ENCODE results near the gene UTS2. TPM values are rescaled to one million over a fixed set of nuclear protein-coding genes. Genes with fewer than 3 reads are reported as not detected.

The UTS2 gene
- total and polyA plus RNA-seq, 9 of the 15 experiments (the other 6 are each of a cell fraction or from before 2014, with no cell fraction given) = 0.22 to 0.29 TPM; not detected in 7

DNA sequence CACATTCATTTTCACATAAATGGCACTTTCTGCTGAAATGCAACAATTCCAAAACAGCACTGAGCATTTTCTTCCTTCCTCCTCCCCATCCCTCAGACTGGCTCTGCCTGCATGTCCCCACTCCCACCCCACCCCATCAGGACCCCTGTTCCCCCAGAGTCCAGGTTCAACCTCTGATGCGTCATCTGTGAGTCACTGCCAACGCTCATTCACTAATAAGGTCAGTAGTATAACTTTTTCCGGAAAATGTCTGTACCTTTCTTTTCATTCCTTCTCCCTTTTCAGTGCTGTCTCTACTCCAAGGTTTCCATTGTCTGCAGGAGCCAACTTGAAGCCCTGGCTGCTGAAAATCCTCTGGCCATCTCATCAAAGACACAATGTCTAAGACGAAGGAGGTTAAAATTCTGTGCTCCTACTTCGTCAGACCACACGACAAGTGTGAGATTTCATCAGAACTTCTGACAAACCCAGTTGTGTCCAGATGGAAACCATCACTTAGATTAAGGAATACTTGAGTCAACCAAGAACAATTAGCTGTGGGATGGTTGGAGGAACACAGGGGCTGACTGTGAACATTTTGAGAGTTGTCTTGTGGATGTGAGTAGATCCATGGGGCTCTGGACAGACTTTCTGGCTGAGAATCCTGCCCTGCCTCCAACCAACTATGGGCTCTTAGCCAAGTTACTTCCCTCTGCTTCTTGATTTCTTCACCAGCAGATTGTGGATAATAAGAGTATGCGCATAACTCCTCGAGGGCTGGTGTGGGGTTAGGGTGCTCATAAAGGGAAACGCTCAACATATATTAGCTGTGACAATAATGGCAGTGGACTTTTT lies 35.6 kb upstream of the UTS2 start:
- Histone ChIP-seq H3K9ac (ENCODE audit: insufficient read depth in 1 of 2, low read depth in 2 of 2, low read length in 2 of 2) (no peak overlapping the region), H3K79me2 (ENCODE audit: control insufficient read depth, insufficient read depth, low read length) (no peaks in the 10 kb centered on the region), H3K4me2 (ENCODE audit: insufficient read depth, low read length) (no peak overlapping the region), H3K27ac (ENCODE audit: extremely low read depth, low read depth, low read length) (no peak overlapping the region), H3K4me3 (no peak overlapping the region), H3K36me3 (ENCODE audit: control insufficient read depth, insufficient read depth, low read length) (no peaks in the 10 kb centered on the region), H3K4me1 (replicated peaks in 1 of 2; ENCODE audit: control insufficient read depth in 2 of 2, insufficient read depth in 2 of 2, low read length in 2 of 2) (peaks cover 0 to 8% of the 10 kb centered on the region in 2 experiments; a peak in 3 of 5 replicates), H3K9me1 (ENCODE audit: control insufficient read depth, insufficient read depth, low read length) (no peaks in the 10 kb centered on the region), H2AFZ (ENCODE audit: low read depth, low read length) (no peak overlapping the region), H3K27me3 (ENCODE audit: control insufficient read depth in 2 of 2, insufficient read depth in 2 of 2, low read length in 2 of 2) (peaks cover 18 to 32% of the 10 kb centered on the region in 2 experiments), H3K9me3 (replicated peaks; ENCODE audit: control insufficient read depth, insufficient read depth, low read depth, low read length) (no peaks in the 10 kb centered on the region), H4K20me1 (replicated peaks; ENCODE audit: control insufficient read depth, insufficient read depth, low read length) (no peaks in the 10 kb centered on the region)
- no peak for TF ChIP-seq TBP (optimal IDR thresholded peaks at IDR 0.05; ENCODE audit: low read depth, low read length)
- TF ChIP-seq ZNF76 (CRISPR knock-in tag; IDR thresholded peaks at IDR 0.05; ENCODE audit: borderline replicate concordance) = no peak
- peak in 1 of 2 experiments; percentile 64; a peak in 1 of 4 replicates for TF ChIP-seq SRF (CRISPR knock-in tag; IDR thresholded peaks at IDR 0.05)
- TF ChIP-seq SMAD4 (CRISPR knock-in tag; conservative IDR thresholded peaks at IDR 0.05) = no peak
- TF ChIP-seq JUND (IDR thresholded peaks at IDR 0.05; ENCODE audit: borderline replicate concordance, low read depth, low read length) = peak; percentile 36; the same call in 1 of the 2 replicates
- no peak for TF ChIP-seq JUND (tag; IDR thresholded peaks at IDR 0.05; ENCODE audit: borderline replicate concordance, low read depth, low read length)
- TF ChIP-seq SMAD1 (IDR thresholded peaks at IDR 0.05; ENCODE audit: low read depth, low read length, partially characterized antibody) = no peak
- TF ChIP-seq ZNF282 (CRISPR knock-in tag; IDR thresholded peaks at IDR 0.05) = no peak
- TF ChIP-seq NFIC (IDR thresholded peaks at IDR 0.05) = peak; percentile 35
- TF ChIP-seq, protein P1, sequence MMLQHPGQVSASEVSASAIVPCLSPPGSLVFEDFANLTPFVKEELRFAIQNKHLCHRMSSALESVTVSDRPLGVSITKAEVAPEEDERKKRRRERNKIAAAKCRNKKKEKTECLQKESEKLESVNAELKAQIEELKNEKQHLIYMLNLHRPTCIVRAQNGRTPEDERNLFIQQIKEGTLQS (IDR thresholded peaks at IDR 0.05) = peak; percentile 64
- TF ChIP-seq, protein P1 (CRISPR knock-in tag; conservative IDR thresholded peaks at IDR 0.05) = no peak
- TF ChIP-seq ZBTB7A (IDR thresholded peaks at IDR 0.05; ENCODE audit: borderline replicate concordance, control insufficient read depth, low read depth, low read length) = peak; percentile 38; the same call in 1 of the 2 replicates
- peak; percentile 81 for TF ChIP-seq FOSL1 (tag; conservative IDR thresholded peaks at IDR 0.05)
- no peak for DNase-seq (ENCODE audit: extremely low read depth in 1 of 4, low spot score in 3 of 4)
- FAIRE-seq = no peak
- POLR2A ChIA-PET = interaction anchor here (0.8 kb wide), 1 partner anchor 240 kb away, joined by 3 read pairs; no protein-coding TSS in a partner anchor
- in situ Hi-C loops (cut with MboI) (no loop called here), intact Hi-C loops (cut with micrococcal nuclease) (no loop called here)
- ATAC-seq = no peak
- 9% methylated on average over 9 of the region's 9 CpGs for WGBS (ENCODE audit: insufficient coverage, low coverage, missing lambda C conversion rate)
- CTCF ChIA-PET (ENCODE audit: low intra/inter-chr PET ratio) = no interaction called here
- BruUV-seq (replicated peaks) = no TSS peak

Measured in K562 (cell line).